Osteoblast (primary cell): ENCODE measurements around the gene INTS7. TPM values are rescaled to one million over a fixed set of nuclear protein-coding genes. Genes with fewer than 3 reads are reported as not detected.

Experiments
- DNase-seq: peaks from one replicate; pipeline ENCODE4 v3.0.0; 2011; ENCODE audit warnings: low spot score, mixed read lengths; ENCODE audit not compliant: insufficient read length; ENCODE audit errors: missing footprints
- H2AFZ ChIP-seq: 2 replicates; pipeline ENCODE4 v1.6.0; 2011; ENCODE audit warnings: mild to moderate bottlenecking, low read length
- H3K27ac ChIP-seq: 2 replicates; pipeline ENCODE4 v1.5.1; 2011; ENCODE audit warnings: mild to moderate bottlenecking, low read depth, low read length, moderate library complexity
- H3K27me3 ChIP-seq: 2 replicates; pipeline ENCODE4 v1.6.0; 2012; ENCODE audit warnings: mild to moderate bottlenecking, control low read depth, inconsistent platforms, low read length, moderate library complexity; ENCODE audit not compliant: insufficient read depth
- H3K36me3 ChIP-seq: 2 replicates; pipeline ENCODE4 v1.5.1; 2011; ENCODE audit warnings: mild to moderate bottlenecking, low read length, control low read depth, moderate library complexity; ENCODE audit not compliant: insufficient read depth
- H3K4me1 ChIP-seq: 2 replicates; pipeline ENCODE4 v1.5.1; 2011; ENCODE audit warnings: mild to moderate bottlenecking, low read length, control low read depth, moderate library complexity; ENCODE audit not compliant: insufficient read depth
- H3K4me2 ChIP-seq: 2 replicates; pipeline ENCODE4 v1.6.0; 2011; ENCODE audit warnings: mild to moderate bottlenecking, low read length; ENCODE audit not compliant: insufficient read depth
- H3K4me3 ChIP-seq: fragments of 200-600 bp; sonication (generic); 3 replicates; pipeline ENCODE4 v1.5.1; 2012; ENCODE audit warnings: mild to moderate bottlenecking, low read length, inconsistent platforms; ENCODE audit not compliant: insufficient read depth
- H3K79me2 ChIP-seq: 2 replicates; pipeline ENCODE4 v1.6.0; 2012; ENCODE audit warnings: mild to moderate bottlenecking, low read length, control low read depth, inconsistent platforms; ENCODE audit not compliant: insufficient read depth
- H3K9me3 ChIP-seq: 2 replicates; pipeline ENCODE4 v1.5.1; 2011; ENCODE audit warnings: low read depth, low read length, control low read depth
- H4K20me1 ChIP-seq: 2 replicates; pipeline ENCODE4 v1.6.0; 2012; ENCODE audit warnings: mild to moderate bottlenecking, low read length, control low read depth; ENCODE audit not compliant: insufficient read depth
- total RNA-seq: library from RNA; depleted of rRNA; stranded (reverse); fragments of >200 nt; gene quantifications from 2 replicates; pipeline ENCODE4 v1.2.3, GENCODE V29; 2012
- TF ChIP-seq, protein P1 (sequence below): IDR thresholded peaks from 2 replicates; pipeline ENCODE4 v1.5.1; 2011; ENCODE audit warnings: mild to moderate bottlenecking, low read depth, low read length, moderate library complexity; ENCODE audit errors: extremely low read depth

The INTS7 gene
- total RNA-seq, 1 donor: 20.3 TPM

DNA sequence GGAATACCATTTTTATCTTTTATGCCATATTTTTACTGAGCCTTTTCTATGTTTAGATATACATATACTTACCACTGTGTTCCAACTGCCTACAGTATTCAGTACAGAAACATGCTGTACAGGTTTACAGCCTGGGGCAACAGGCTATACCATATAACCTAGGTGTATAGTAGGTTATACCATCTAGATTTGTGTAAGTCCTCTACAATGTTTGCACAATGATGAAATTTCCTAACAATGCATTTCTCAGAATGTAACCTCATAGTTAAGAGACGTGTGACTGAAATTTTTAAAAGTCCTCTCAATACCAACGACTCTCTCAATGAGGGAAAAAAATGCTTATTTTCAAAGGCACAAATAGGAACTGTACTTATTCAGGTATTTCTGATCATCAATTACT lies 21.7 kb downstream of the INTS7 start:
- TF ChIP-seq, protein P1, sequence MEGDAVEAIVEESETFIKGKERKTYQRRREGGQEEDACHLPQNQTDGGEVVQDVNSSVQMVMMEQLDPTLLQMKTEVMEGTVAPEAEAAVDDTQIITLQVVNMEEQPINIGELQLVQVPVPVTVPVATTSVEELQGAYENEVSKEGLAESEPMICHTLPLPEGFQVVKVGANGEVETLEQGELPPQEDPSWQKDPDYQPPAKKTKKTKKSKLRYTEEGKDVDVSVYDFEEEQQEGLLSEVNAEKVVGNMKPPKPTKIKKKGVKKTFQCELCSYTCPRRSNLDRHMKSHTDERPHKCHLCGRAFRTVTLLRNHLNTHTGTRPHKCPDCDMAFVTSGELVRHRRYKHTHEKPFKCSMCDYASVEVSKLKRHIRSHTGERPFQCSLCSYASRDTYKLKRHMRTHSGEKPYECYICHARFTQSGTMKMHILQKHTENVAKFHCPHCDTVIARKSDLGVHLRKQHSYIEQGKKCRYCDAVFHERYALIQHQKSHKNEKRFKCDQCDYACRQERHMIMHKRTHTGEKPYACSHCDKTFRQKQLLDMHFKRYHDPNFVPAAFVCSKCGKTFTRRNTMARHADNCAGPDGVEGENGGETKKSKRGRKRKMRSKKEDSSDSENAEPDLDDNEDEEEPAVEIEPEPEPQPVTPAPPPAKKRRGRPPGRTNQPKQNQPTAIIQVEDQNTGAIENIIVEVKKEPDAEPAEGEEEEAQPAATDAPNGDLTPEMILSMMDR: no peak
- Histone ChIP-seq H3K4me3 (no peak overlapping the region), H2AFZ (no peak overlapping the region), H3K36me3 (peaks cover 14% of the 10 kb centered on the region), H3K79me2 (no peaks in the 10 kb centered on the region), H3K9me3 (no peaks in the 10 kb centered on the region), H3K4me1 (no peaks in the 10 kb centered on the region), H4K20me1 (peaks cover 3% of the 10 kb centered on the region), H3K4me2 (no peak overlapping the region), H3K27me3 (no peaks in the 10 kb centered on the region), H3K27ac (no peak overlapping the region)
- DNase-seq: no peak

GRCh38 chr1:212012034-212012740 lies 23.2 kb downstream of the INTS7 start:
- Histone ChIP-seq H3K9me3 (no peaks in the 10 kb centered on the region), H4K20me1 (peaks cover 3% of the 10 kb centered on the region), H3K27me3 (no peaks in the 10 kb centered on the region), H3K4me2 (no peak overlapping the region), H3K4me3 (no peak overlapping the region), H3K27ac (no peak overlapping the region), H3K36me3 (peaks cover 22% of the 10 kb centered on the region), H3K4me1 (no peaks in the 10 kb centered on the region), H3K79me2 (no peaks in the 10 kb centered on the region), H2AFZ (no peak overlapping the region)
- peak; percentile 94 for DNase-seq
- TF ChIP-seq, protein P1: peak; percentile 99

GRCh38 chr1:212010004-212010403 lies 25.4 kb downstream of the INTS7 start:
- no peak overlapping the region for H3K4me3 ChIP-seq
- H3K9me3 ChIP-seq: no peaks in the 10 kb centered on the region
- H2AFZ ChIP-seq: no peak overlapping the region
- DNase-seq: no peak
- no peaks in the 10 kb centered on the region for H3K27me3 ChIP-seq
- H3K4me2 ChIP-seq: no peak overlapping the region
- no peak overlapping the region for H3K27ac ChIP-seq
- H4K20me1 ChIP-seq: peaks cover 3% of the 10 kb centered on the region
- H3K36me3 ChIP-seq: peaks cover 17% of the 10 kb centered on the region
- TF ChIP-seq, protein P1: no peak
- no peaks in the 10 kb centered on the region for H3K79me2 ChIP-seq
- no peaks in the 10 kb centered on the region for H3K4me1 ChIP-seq

GRCh38 chr1:212009561-212009960 lies 25.8 kb downstream of the INTS7 start:
- Histone ChIP-seq H3K79me2 (no peaks in the 10 kb centered on the region), H3K4me2 (no peak overlapping the region), H3K4me1 (no peaks in the 10 kb centered on the region), H2AFZ (no peak overlapping the region), H3K4me3 (no peak overlapping the region), H3K36me3 (peaks cover 17% of the 10 kb centered on the region), H3K27me3 (no peaks in the 10 kb centered on the region), H3K9me3 (no peaks in the 10 kb centered on the region), H4K20me1 (peaks cover 3% of the 10 kb centered on the region), H3K27ac (no peak overlapping the region)
- DNase-seq: no peak
- TF ChIP-seq, protein P1: no peak
